Brain microvascular endothelial cell (primary cell): Measurements from ENCODE around the gene GNAI2.
"Not testable (repeated sequence)": the region's sequence is repeated elsewhere in the genome, so short reads cannot be mapped to it uniquely, and the experiment has no call there.

Experiments used
- DNase-seq: peaks from one replicate; pipeline ENCODE4 v3.0.0-alpha.2; 2020
- H3K27ac ChIP-seq: fragments of 250-450 bp; sonication (Bioruptor Pico); 2 replicates; pipeline ENCODE4 v1.5.1; 2020; ENCODE audit warnings: mild to moderate bottlenecking, moderate library complexity
- H3K27me3 ChIP-seq: fragments of 250-450 bp; sonication (Bioruptor Pico); replicated peaks from 2 replicates; pipeline ENCODE4 v1.5.1; 2020; ENCODE audit warnings: mild to moderate bottlenecking
- H3K36me3 ChIP-seq: fragments of 250-450 bp; sonication (Bioruptor Pico); replicated peaks from 2 replicates; pipeline ENCODE4 v1.5.1; 2020; ENCODE audit warnings: mild to moderate bottlenecking
- H3K4me3 ChIP-seq: 2 replicates; pipeline ENCODE4 v1.5.1; 2011; ENCODE audit warnings: low read depth, mild to moderate bottlenecking, control low read depth, low read length, moderate library complexity
- CTCF ChIP-seq: IDR thresholded peaks from 2 replicates; pipeline ENCODE4 v1.5.1; 2011; ENCODE audit warnings: low read depth, mild to moderate bottlenecking, moderate library complexity, low read length, control low read depth, inconsistent platforms; ENCODE audit errors: missing control alignments
- in situ Hi-C: cut with HindIII; loops from 2 replicates; pipeline ENCODE4 v1.10.0; 2017; ENCODE audit warnings: low sequenced_read_pairs, low pct_ligation_motif_present

Gene GNAI2

GRCh38 chr3:50224639-50225038 lies 11.4 kb upstream of the GNAI2 start:
- Histone ChIP-seq H3K27me3 (no peaks in the 10 kb centered on the region), H3K36me3 (no peaks in the 10 kb centered on the region), H3K27ac (no peak overlapping the region), H3K4me3 (no peak overlapping the region)
- in situ Hi-C loops = no loop called here
- DNase-seq = no peak
- TF ChIP-seq CTCF = no peak

DNA sequence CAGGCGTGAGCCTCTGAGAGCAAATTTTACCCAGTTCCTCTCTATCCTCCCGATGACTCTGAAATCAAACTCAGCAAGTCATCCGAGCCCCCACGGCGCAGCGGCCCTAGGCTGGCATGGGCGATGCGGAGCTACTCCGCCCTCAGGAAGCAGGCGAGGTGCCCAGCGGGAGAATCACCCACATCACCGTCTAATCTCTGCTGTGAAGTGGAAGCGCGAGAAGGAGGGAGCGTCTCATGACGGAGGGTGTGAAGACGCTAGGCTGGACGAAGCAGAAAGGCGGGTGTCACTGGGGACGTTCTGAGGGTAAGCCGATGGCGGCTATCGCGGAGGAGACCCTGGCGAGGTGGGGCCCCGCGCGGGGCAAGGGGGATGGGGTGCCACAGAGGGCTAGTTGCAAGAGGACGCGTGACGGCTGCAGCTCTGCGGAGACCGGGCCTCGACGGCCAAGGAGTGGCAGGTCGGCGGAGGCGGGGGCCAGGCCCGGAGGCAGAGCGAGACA lies 9.1 kb upstream of the GNAI2 start:
- H3K4me3 ChIP-seq = peak overlapping the region; percentile 60
- TF ChIP-seq CTCF = no peak
- in situ Hi-C loops = no loop called here
- DNase-seq = no peak
- no peak overlapping the region for H3K27ac ChIP-seq
- no peaks in the 10 kb centered on the region for H3K36me3 ChIP-seq
- no peaks in the 10 kb centered on the region for H3K27me3 ChIP-seq

DNA sequence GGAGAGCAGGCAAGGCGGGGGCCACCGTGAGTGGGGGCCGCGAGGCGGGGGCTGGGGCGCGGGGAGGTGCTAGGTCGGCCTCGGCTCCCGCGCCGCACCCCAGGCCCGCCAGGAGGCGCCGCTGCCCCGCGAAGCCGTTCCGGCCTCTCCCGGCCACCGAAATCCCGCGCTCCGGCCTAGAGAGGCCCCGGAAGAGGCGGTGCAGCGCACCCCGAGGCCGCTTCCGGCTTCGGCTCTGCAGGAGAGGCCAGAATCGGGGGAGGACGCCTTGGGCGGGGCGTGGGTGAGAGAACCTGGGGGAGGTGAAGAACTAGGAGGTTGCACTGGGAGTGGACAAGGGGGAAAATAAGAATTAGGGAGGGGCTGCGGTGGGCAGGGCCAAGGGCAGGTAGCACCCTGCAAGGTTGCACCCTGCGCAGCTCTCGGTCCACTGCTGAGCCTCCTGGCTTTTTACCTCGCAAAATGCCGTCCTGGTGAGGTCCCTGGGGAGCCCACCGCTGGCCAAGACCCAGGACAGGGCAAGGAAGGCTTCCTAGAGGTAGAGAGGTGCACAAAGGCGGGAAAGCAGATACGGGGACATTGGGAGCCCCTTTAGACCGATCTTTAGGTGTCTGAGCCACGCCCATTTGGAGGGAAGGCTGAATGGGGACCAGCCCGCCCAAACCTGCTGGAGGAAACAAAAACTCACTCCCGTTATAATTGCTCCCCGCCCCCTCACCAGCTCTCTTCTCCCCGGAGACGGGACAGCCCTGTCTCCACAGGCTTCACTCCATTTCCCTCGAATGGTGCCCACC lies 8.4 kb upstream of the GNAI2 start:
- peak overlapping the region; percentile 81 for H3K4me3 ChIP-seq
- peak; percentile 56 for TF ChIP-seq CTCF
- peak; percentile 67 for DNase-seq
- H3K27me3 ChIP-seq = no peaks in the 10 kb centered on the region
- H3K36me3 ChIP-seq = no peaks in the 10 kb centered on the region
- H3K27ac ChIP-seq = no peak overlapping the region
- in situ Hi-C loops = no loop called here

GRCh38 chr3:50228184-50228763 lies 7.7 kb upstream of the GNAI2 start:
- peak overlapping the region; percentile 81 for H3K4me3 ChIP-seq
- DNase-seq, H3K27me3 ChIP-seq, H3K36me3 ChIP-seq, H3K27ac ChIP-seq, in situ Hi-C loops: not testable (repeated sequence)

DNA sequence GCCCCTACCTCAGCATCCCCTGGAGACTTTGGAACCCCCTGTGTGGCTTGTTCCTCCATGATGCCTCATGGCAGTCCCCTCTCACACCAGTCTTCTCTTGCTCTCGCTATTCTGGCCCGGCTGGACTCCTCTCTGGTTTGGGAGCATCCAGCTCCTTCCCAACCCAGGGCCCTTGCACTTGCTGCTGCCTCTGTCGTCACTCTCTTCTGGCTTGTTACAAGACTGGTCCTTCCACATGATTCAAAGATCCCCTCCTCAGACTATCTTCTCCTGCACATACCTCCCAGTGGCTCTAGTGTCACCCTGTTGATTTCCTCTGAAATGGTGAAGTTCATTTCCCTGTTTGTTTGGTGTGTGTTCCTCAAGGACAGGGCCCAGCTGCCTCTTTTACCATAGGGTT lies 6.5 kb upstream of the GNAI2 start:
- Histone ChIP-seq H3K27ac (no peak overlapping the region), H3K27me3 (no peaks in the 10 kb centered on the region), H3K36me3 (no peaks in the 10 kb centered on the region), H3K4me3 (no peak overlapping the region)
- DNase-seq = no peak
- TF ChIP-seq CTCF = no peak
- in situ Hi-C loops = no loop called here

DNA sequence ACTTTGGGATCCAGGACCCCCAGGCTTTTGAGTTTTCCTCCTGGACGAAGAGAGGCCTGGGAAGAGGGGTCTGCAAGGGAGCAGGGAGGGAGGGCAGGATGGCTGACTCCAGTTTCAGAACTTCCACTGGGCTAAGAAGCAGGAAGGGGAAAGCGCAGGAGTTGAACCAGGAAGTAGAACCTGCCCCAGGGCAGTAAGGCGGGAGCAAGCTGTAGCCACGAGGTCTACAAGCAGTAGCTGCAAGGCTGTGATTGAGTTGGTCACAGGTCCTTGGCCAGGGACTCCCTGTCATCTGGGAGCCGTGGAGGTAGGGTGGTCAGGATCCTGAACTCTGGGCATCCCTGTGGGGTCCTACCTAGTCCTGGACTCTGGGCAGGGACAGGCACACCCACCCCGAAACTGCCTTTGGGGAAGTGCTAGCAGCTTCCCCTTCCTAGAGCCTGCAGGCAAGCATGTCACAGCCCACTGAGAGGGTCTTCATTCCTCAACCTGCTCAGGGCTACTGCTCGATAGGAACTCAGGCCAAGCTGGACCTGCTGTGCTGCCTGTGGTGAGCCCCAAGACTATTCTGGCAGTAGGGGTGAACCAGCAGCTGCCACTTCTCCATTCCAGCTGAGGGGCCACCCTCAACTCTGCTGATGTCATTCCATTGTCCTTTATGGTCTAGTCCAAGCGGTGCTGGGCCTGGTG lies 5.8 kb upstream of the GNAI2 start:
- no peak for DNase-seq
- Histone ChIP-seq H3K27me3 (no peaks in the 10 kb centered on the region), H3K4me3 (no peak overlapping the region), H3K27ac (no peak overlapping the region), H3K36me3 (no peaks in the 10 kb centered on the region)
- no peak for TF ChIP-seq CTCF
- in situ Hi-C loops = no loop called here
